Hepatocyte (in vitro differentiated cells): ENCODE data around the gene ADCY2. TPM values are rescaled to one million over a fixed set of nuclear protein-coding genes. Genes with fewer than 3 reads are reported as not detected.

Experiments used
- DNase-seq: peaks from one replicate; pipeline ENCODE4 v3.0.0-alpha.2; 2016; ENCODE audit warnings: low spot score
- H2AFZ ChIP-seq: fragments of 200-600 bp; sonication (generic); 2 replicates; pipeline ENCODE4 v1.6.0; 2016; ENCODE audit warnings: antibody characterized with exemption, mild to moderate bottlenecking
- H3K27ac ChIP-seq: fragments of 200-600 bp; sonication (generic); 2 replicates; pipeline ENCODE4 v1.5.1; 2016; ENCODE audit warnings: mild to moderate bottlenecking
- H3K27me3 ChIP-seq: fragments of 200-600 bp; sonication (generic); 2 replicates; pipeline ENCODE4 v1.6.1; 2016
- H3K36me3 ChIP-seq: fragments of 200-600 bp; sonication (generic); replicated peaks from 2 replicates; pipeline ENCODE4 v1.5.1; 2016; ENCODE audit warnings: low read depth; ENCODE audit not compliant: insufficient read depth
- H3K4me1 ChIP-seq: fragments of 200-600 bp; sonication (generic); 2 replicates; pipeline ENCODE4 v1.5.1; 2016; ENCODE audit warnings: mild to moderate bottlenecking, moderate library complexity; ENCODE audit not compliant: insufficient read depth
- H3K4me2 ChIP-seq: fragments of 200-600 bp; sonication (generic); 2 replicates; pipeline ENCODE4 v1.6.0; 2016
- H3K4me3 ChIP-seq: fragments of 200-600 bp; sonication (generic); 2 replicates; pipeline ENCODE4 v1.5.1; 2016; ENCODE audit warnings: mild to moderate bottlenecking
- H3K79me2 ChIP-seq: fragments of 200-600 bp; sonication (generic); 2 replicates; pipeline ENCODE4 v1.6.0; 2017; ENCODE audit warnings: mild to moderate bottlenecking
- H3K9me2 ChIP-seq: fragments of 200-600 bp; sonication (generic); replicated peaks from 2 replicates; pipeline ENCODE4 v1.6.0; 2017; ENCODE audit warnings: mild to moderate bottlenecking; ENCODE audit not compliant: insufficient read depth
- H3K9me3 ChIP-seq: fragments of 200-600 bp; sonication (generic); 2 replicates; pipeline ENCODE4 v1.5.1; 2016; ENCODE audit warnings: low read depth, mild to moderate bottlenecking
- H4K20me1 ChIP-seq: fragments of 200-600 bp; sonication (generic); 2 replicates; pipeline ENCODE4 v1.6.0; 2016; ENCODE audit warnings: mild to moderate bottlenecking; ENCODE audit not compliant: insufficient read depth, poor library complexity, severe bottlenecking
- EZH2 ChIP-seq: fragments of 200-600 bp; sonication (generic); IDR thresholded peaks from 2 replicates; pipeline ENCODE4 v1.6.1; 2016; ENCODE audit warnings: antibody characterized with exemption, mild to moderate bottlenecking, borderline replicate concordance
- EZH2phosphoT487 ChIP-seq: fragments of 200-600 bp; sonication (generic); IDR thresholded peaks from one replicate; pipeline ENCODE4 v1.6.1; 2018; ENCODE audit warnings: antibody characterized with exemption, mild to moderate bottlenecking, low read depth, moderate library complexity; ENCODE audit not compliant: unreplicated experiment, severe bottlenecking
- WGBS: methylation state at CpG from one replicate; pipeline ENCODE4 v1.1.6; 2016; ENCODE audit warnings: low lambda C conversion rate; ENCODE audit errors: missing lambda C conversion rate; 5-methylcytosine and 5-hydroxymethylcytosine counted together
- polyA plus RNA-seq: library from polyadenylated mRNA; unstranded; fragments of >200 nt; fragmentation: Nextera tagmentation; extraction: Ambion mirVana; gene quantifications from 2 replicates; pipeline ENCODE4 v1.2.1, GENCODE V29; 2016
- total RNA-seq: library from RNA; depleted of rRNA; stranded (reverse); fragments of >200 nt; gene quantifications from 2 replicates; pipeline ENCODE4 v1.2.3, GENCODE V29; 2014
- TF ChIP-seq, protein P1 (sequence below): fragments of 200-600 bp; sonication (generic); IDR thresholded peaks from 2 replicates; pipeline ENCODE4 v1.5.1; 2016; ENCODE audit warnings: antibody characterized with exemption, mild to moderate bottlenecking; ENCODE audit not compliant: poor library complexity

Gene ADCY2
- total and polyA plus RNA-seq, 2 experiments from 2014 or later, result 3.2 to 8.5 TPM

DNA sequence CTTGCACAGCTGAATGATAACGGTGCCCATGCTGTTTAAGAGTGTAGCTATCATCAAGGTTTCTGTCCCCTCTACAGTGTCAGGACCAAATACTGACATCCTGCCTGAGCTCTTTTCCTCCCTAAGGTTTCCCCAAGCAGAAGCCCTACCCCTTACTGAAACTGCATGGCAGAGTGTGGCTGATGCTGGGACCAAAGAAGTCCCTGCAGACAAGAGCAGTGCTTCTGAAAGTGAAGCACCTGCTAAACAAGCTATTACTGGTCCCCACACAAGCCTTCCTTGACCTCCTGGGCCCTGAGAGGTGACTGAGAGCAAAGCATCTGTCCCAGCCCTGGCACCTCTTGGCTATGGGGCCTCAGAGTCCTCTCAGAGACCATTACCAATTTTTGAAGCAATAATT, 398.9 kb downstream of the ADCY2 start:
- Histone ChIP-seq H3K4me2 (no peak overlapping the region), H3K4me3 (no peak overlapping the region), H3K9me2 (no peaks in the 10 kb centered on the region), H3K4me1 (no peaks in the 10 kb centered on the region), H3K9me3 (no peaks in the 10 kb centered on the region), H3K27me3 (no peaks in the 10 kb centered on the region), H3K36me3 (no peaks in the 10 kb centered on the region), H3K27ac (no peak overlapping the region), H2AFZ (no peak overlapping the region), H3K79me2 (no peaks in the 10 kb centered on the region), H4K20me1 (no peaks in the 10 kb centered on the region)
- 91% methylated on average over 1 of the region's 1 CpG for WGBS
- DNase-seq, result no peak
- TF ChIP-seq EZH2phosphoT487 (no peak), EZH2 (no peak)
- TF ChIP-seq, protein P1, sequence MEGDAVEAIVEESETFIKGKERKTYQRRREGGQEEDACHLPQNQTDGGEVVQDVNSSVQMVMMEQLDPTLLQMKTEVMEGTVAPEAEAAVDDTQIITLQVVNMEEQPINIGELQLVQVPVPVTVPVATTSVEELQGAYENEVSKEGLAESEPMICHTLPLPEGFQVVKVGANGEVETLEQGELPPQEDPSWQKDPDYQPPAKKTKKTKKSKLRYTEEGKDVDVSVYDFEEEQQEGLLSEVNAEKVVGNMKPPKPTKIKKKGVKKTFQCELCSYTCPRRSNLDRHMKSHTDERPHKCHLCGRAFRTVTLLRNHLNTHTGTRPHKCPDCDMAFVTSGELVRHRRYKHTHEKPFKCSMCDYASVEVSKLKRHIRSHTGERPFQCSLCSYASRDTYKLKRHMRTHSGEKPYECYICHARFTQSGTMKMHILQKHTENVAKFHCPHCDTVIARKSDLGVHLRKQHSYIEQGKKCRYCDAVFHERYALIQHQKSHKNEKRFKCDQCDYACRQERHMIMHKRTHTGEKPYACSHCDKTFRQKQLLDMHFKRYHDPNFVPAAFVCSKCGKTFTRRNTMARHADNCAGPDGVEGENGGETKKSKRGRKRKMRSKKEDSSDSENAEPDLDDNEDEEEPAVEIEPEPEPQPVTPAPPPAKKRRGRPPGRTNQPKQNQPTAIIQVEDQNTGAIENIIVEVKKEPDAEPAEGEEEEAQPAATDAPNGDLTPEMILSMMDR, result no peak

DNA sequence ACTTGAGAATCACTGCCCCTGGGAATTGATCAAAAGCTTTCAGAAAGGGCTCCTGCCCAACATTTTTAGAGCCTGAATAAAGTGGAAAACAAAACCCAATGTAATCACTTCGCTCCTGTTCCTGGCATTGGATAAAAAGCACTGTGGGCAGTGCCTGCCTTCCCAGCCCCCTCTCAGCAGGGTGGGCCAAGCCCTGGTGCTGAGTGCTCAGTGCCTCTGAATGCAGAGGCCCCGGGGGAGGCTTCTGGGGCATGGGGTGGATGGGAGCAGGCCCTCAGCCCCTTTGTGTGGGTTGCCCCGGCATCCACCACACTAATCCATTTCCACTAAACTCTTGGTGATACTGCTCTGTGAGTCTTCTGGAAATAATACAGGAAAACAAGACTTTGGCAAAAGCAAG, 399.4 kb downstream of the ADCY2 start:
- 71% methylated on average over 3 of the region's 3 CpGs for WGBS
- Histone ChIP-seq H4K20me1 (no peaks in the 10 kb centered on the region), H3K27ac (no peak overlapping the region), H3K4me1 (no peaks in the 10 kb centered on the region), H3K4me3 (no peak overlapping the region), H3K79me2 (no peaks in the 10 kb centered on the region), H3K36me3 (no peaks in the 10 kb centered on the region), H2AFZ (no peak overlapping the region), H3K9me3 (no peaks in the 10 kb centered on the region), H3K9me2 (no peaks in the 10 kb centered on the region), H3K27me3 (no peaks in the 10 kb centered on the region), H3K4me2 (no peak overlapping the region)
- TF ChIP-seq EZH2 (no peak), EZH2phosphoT487 (no peak)
- TF ChIP-seq, protein P1, result no peak
- no peak for DNase-seq

DNA sequence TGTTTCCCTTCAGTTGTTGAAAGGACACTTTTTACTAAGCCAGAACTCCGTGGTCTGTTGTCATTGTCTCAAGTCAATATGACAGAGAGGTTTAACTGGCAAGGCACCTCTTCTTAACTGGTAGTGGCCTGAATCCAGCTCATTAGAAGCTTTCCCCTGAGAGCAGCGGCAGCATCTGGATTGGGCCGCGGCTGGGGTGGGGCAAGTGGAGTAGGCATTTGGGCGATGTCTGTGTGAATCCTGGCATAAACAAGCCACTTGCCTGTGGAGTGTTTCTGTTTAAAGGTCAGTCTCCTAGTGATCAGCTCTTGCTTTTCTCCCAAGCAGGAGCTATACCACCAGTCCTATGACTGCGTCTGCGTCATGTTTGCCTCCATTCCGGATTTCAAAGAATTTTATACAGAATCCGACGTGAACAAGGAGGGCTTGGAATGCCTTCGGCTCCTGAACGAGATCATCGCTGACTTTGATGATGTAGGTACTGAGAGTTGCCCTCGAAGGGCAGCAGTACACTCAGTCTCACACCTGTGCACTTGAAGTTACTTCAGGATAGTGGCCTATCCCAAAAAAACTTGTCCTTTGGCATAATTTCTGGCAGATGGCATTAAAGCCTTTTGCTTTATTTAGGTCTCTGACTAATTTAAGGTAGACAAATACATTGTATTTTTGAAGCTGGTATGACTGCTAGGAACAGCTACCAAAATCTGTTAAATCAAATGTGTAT, 406.1 kb downstream of the ADCY2 start:
- WGBS, result 87% methylated on average over 14 of the region's 14 CpGs
- TF ChIP-seq, protein P1, result no peak
- TF ChIP-seq EZH2, result no peak
- no peak for DNase-seq
- Histone ChIP-seq H3K27me3 (no peaks in the 10 kb centered on the region), H3K79me2 (no peaks in the 10 kb centered on the region), H3K4me3 (no peak overlapping the region), H3K4me1 (no peaks in the 10 kb centered on the region), H3K9me2 (no peaks in the 10 kb centered on the region), H3K9me3 (no peaks in the 10 kb centered on the region), H3K27ac (no peak overlapping the region), H3K4me2 (no peak overlapping the region), H4K20me1 (no peaks in the 10 kb centered on the region), H2AFZ (no peak overlapping the region), H3K36me3 (no peaks in the 10 kb centered on the region)

DNA sequence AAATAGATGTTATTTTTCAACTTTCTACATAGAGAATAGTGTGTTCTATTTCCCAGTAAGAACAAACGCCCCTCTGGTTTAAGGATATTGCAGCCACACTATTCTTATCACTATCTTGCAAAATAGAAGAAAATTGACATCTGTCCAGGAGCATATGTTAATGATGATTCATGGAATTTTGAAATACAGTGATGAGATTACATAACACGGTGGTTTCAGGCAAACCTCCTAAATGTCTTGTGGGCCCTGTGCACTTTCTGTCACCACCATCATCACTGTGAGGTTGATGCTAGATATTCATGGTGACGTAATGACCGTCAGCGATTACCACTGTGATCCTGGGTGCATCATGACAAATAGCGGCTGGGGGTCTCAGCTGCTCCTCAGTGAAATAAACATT, 406.9 kb downstream of the ADCY2 start:
- no peak overlapping the region for H2AFZ ChIP-seq
- no peaks in the 10 kb centered on the region for H3K79me2 ChIP-seq
- H3K9me2 ChIP-seq, result no peaks in the 10 kb centered on the region
- TF ChIP-seq EZH2, result no peak
- TF ChIP-seq EZH2phosphoT487, result no peak
- TF ChIP-seq, protein P1, result no peak
- H3K36me3 ChIP-seq, result no peaks in the 10 kb centered on the region
- no peaks in the 10 kb centered on the region for H3K9me3 ChIP-seq
- H3K4me2 ChIP-seq, result no peak overlapping the region
- H4K20me1 ChIP-seq, result no peaks in the 10 kb centered on the region
- no peaks in the 10 kb centered on the region for H3K4me1 ChIP-seq
- WGBS, result 89% methylated on average over 6 of the region's 6 CpGs
- no peak for DNase-seq
- H3K27ac ChIP-seq, result no peak overlapping the region
- H3K4me3 ChIP-seq, result no peak overlapping the region
- H3K27me3 ChIP-seq, result no peaks in the 10 kb centered on the region
